GM19239 (cell line): Measurements from ENCODE around the gene HEXIM2.
A peak's percentile ranks its signal among the peaks of the same experiment; 100 is the strongest.

ENCODE experiments used
- DNase-seq: peaks from one replicate; pipeline ENCODE4 v3.0.0; 2011; ENCODE audit warnings: low spot score; ENCODE audit not compliant: insufficient read length
- FAIRE-seq: peaks from 2 replicates; lab custom pipeline; 2011; peaks lifted over from hg19 to GRCh38; lab: Jason Lieb, UNC

The HEXIM2 gene

GRCh38 chr17:45162025-45162687 lies 481 bp downstream of the HEXIM2 start:
- no peak for FAIRE-seq
- no peak for DNase-seq

GRCh38 chr17:45164734-45165269 lies 3.1 kb downstream of the HEXIM2 start:
- DNase-seq: no peak
- FAIRE-seq: no peak

GRCh38 chr17:45168991-45169752 lies 7.5 kb downstream of the HEXIM2 start:
- FAIRE-seq: no peak
- DNase-seq: no peak

GRCh38 chr17:45170280-45170930 lies 8.7 kb downstream of the HEXIM2 start:
- no peak for DNase-seq
- FAIRE-seq: no peak

GRCh38 chr17:45170931-45171337 lies 9.3 kb downstream of the HEXIM2 start:
- DNase-seq: no peak
- FAIRE-seq: no peak

GRCh38 chr17:45171338-45172231 lies 9.9 kb downstream of the HEXIM2 start:
- FAIRE-seq: no peak
- no peak for DNase-seq

GRCh38 chr17:45172232-45172540 lies 10.5 kb downstream of the HEXIM2 start:
- no peak for FAIRE-seq

GRCh38 chr17:45172541-45173286 lies 11.0 kb downstream of the HEXIM2 start:
- peak; percentile 82 for FAIRE-seq

More at GRCh38 chr17:45172232-45172540, 10.5 kb downstream of the HEXIM2 start:
- no peak for DNase-seq

GRCh38 chr17:45175759-45176115 lies 14.1 kb downstream of the HEXIM2 start:
- no peak for FAIRE-seq
- no peak for DNase-seq

More at GRCh38 chr17:45172541-45173286, 11.0 kb downstream of the HEXIM2 start:
- DNase-seq: peak; percentile 46

- DNase-seq (no peak), FAIRE-seq (no peak)
These were observed 15.9 kb downstream of the HEXIM2 start for GRCh38 chr17:45177563-45177962.

GRCh38 chr17:45184144-45184543 lies 22.5 kb downstream of the HEXIM2 start:
- FAIRE-seq: no peak
- DNase-seq: no peak

GRCh38 chr17:45186801-45187354 lies 25.2 kb downstream of the HEXIM2 start:
- DNase-seq (no peak), FAIRE-seq (no peak)

- FAIRE-seq (no peak), DNase-seq (no peak)
These were observed 27.3 kb downstream of the HEXIM2 start for GRCh38 chr17:45189009-45189408.

GRCh38 chr17:45190503-45191255 lies 29.0 kb downstream of the HEXIM2 start:
- no peak for FAIRE-seq
- DNase-seq: no peak

GRCh38 chr17:45195424-45195823 lies 33.7 kb downstream of the HEXIM2 start:
- FAIRE-seq (no peak), DNase-seq (no peak)

- DNase-seq (no peak), FAIRE-seq (no peak)
These were observed 35.4 kb downstream of the HEXIM2 start for GRCh38 chr17:45197108-45197507.

- FAIRE-seq: peak; percentile 82
- DNase-seq: peak; percentile 84
These were observed 36.1 kb downstream of the HEXIM2 start for GRCh38 chr17:45197555-45198334.

- FAIRE-seq: no peak
- DNase-seq: no peak
These were observed 39.0 kb downstream of the HEXIM2 start for GRCh38 chr17:45200701-45201100.
